K562 (cell line): ENCODE data around the gene DNASE1L1. TPM values are rescaled to one million over a fixed set of nuclear protein-coding genes. Genes with fewer than 3 reads are reported as not detected.

Experiments
- ARID1B ChIP-seq: fragments of 450-650 bp; IDR thresholded peaks from 2 replicates; pipeline ENCODE4 v1.6.1; 2016; ENCODE audit warnings: antibody characterized with exemption, mild to moderate bottlenecking, inconsistent platforms
- CBX8 ChIP-seq: fragments of 200-600 bp; sonication (generic); IDR thresholded peaks from 2 replicates; pipeline ENCODE4 v1.6.1; 2012; ENCODE audit warnings: borderline replicate concordance, mixed run types, low read depth, mild to moderate bottlenecking, moderate library complexity, mixed read lengths, low read length, control low read depth, inconsistent platforms; ENCODE audit not compliant: poor library complexity, severe bottlenecking; ENCODE audit errors: extremely low read depth
- E2F3 ChIP-seq: fragments of 250-450 bp; sonication (Bioruptor Pico); IDR thresholded peaks from 2 replicates; pipeline ENCODE4 v1.4.0; 2020; ENCODE audit warnings: mild to moderate bottlenecking
- GMEB1 ChIP-seq: fragments of 250-450 bp; sonication (Bioruptor Pico); IDR thresholded peaks from 2 replicates; pipeline ENCODE4 v1.4.0; 2020; ENCODE audit warnings: mild to moderate bottlenecking
- KDM5B ChIP-seq: fragments of 200-600 bp; sonication (generic); IDR thresholded peaks from 2 replicates; pipeline ENCODE4 v1.6.1; 2012; ENCODE audit warnings: low read depth, mild to moderate bottlenecking, moderate library complexity, low read length, control low read depth, inconsistent platforms; ENCODE audit not compliant: insufficient replicate concordance
- MEF2A ChIP-seq: IDR thresholded peaks from 2 replicates; pipeline ENCODE4 v1.6.1; 2011; ENCODE audit warnings: low read depth, mild to moderate bottlenecking, low read length, moderate library complexity; ENCODE audit not compliant: control insufficient read depth
- PHTF2 ChIP-seq: fragments of 250-450 bp; sonication (Bioruptor Pico); IDR thresholded peaks from 2 replicates; pipeline ENCODE4 v1.5.0; 2021; ENCODE audit warnings: mild to moderate bottlenecking
- POLR2B ChIP-seq: fragments of 450-650 bp; IDR thresholded peaks from 2 replicates; pipeline ENCODE4 v1.6.1; 2018; ENCODE audit warnings: low read depth; ENCODE audit not compliant: partially characterized antibody
- RBM39 ChIP-seq: fragments of 200-400 bp; formaldehyde crosslinking; optimal IDR thresholded peaks from 2 replicates; pipeline ENCODE3; 2018; ENCODE audit warnings: low read depth, low read length
- SMARCB1 ChIP-seq: IDR thresholded peaks from 2 replicates; pipeline ENCODE4 v1.6.1; 2011; ENCODE audit warnings: improper control_type of control experiment, low read depth; ENCODE audit not compliant: insufficient read length
- SRSF9 ChIP-seq: fragments of 200-400 bp; formaldehyde crosslinking; IDR thresholded peaks from 2 replicates; pipeline ENCODE4 v1.6.1; 2017; ENCODE audit warnings: low read depth, low read length, borderline replicate concordance
- TCF7L2 ChIP-seq: fragments of 150-350 bp; IDR thresholded peaks from 2 replicates; pipeline ENCODE4 v1.6.1; 2016; ENCODE audit warnings: low read depth, mild to moderate bottlenecking, low read length, moderate library complexity
- TRIM24 ChIP-seq, 2 experiments: fragments of 450-650 bp; IDR thresholded peaks; 2 replicates each; pipeline ENCODE4 v1.6.1; 2016
- ZKSCAN8 ChIP-seq: fragments of 200-800 bp; sonication (Bioruptor generic); IDR thresholded peaks from 2 replicates; pipeline ENCODE4 v1.6.1; 2016; ENCODE audit warnings: missing genetic modification characterization, missing compliant biosample characterization
- ZMIZ1 ChIP-seq, 2 experiments: fragments of 150-350 bp in 1 of 2; IDR thresholded peaks; 2 replicates each; pipeline ENCODE4 v1.6.1; 2012 to 2016; ENCODE audit warnings: low read depth in 2 of 2, low read length in 2 of 2, mild to moderate bottlenecking in 1 of 2, moderate library complexity in 1 of 2
- ZNF311 ChIP-seq: fragments of 250-450 bp; sonication (Bioruptor Pico); IDR thresholded peaks from 2 replicates; pipeline ENCODE4 v1.4.0; 2020; ENCODE audit warnings: mild to moderate bottlenecking, moderate library complexity
- ZNF347 ChIP-seq: fragments of 450-650 bp; formaldehyde crosslinking; IDR thresholded peaks from 2 replicates; pipeline ENCODE4 v1.4.0; 2020; ENCODE audit warnings: low read depth, mild to moderate bottlenecking, moderate library complexity
- ZNF76 ChIP-seq: fragments of 250-450 bp; sonication (Bioruptor Pico); IDR thresholded peaks from 2 replicates; pipeline ENCODE4 v1.4.0; 2020; ENCODE audit warnings: mild to moderate bottlenecking, moderate library complexity, borderline replicate concordance
- ZZZ3 ChIP-seq: fragments of 450-650 bp; IDR thresholded peaks from 2 replicates; pipeline ENCODE4 v1.6.1; 2016; ENCODE audit warnings: antibody characterized with exemption, mild to moderate bottlenecking, moderate library complexity
- polyA plus RNA-seq, 8 experiments: library from polyadenylated mRNA; depleted of rRNA in 4 of 8; stranded (reverse) in 5 of 8; unstranded in 3 of 8; fragments of >200 nt; fragmentation: Nextera tagmentation in 2 of 8; fragmentation: Illumina TruSeq in 1 of 8; extraction: Ambion mirVana in 2 of 8; extraction: Trizol in 1 of 8; gene quantifications; 2 replicates each; pipeline versions ENCODE4 v1.2.1 to v1.2.3, GENCODE V29; 2011 to 2014; ENCODE audit warnings: inconsistent platforms in 1 of 8, missing spikeins in 1 of 8
- total RNA-seq, 7 experiments: library from RNA; depleted of rRNA in 6 of 7; stranded (reverse); fragments of >200 nt in 6 of 7; fragmentation: Illumina TruSeq in 2 of 7; extraction: Trizol in 2 of 7; gene quantifications; 2 replicates each; pipeline versions ENCODE4 v1.2.1 to v1.2.3, GENCODE V29; 2011 to 2021; ENCODE audit warnings: low replicate concordance in 1 of 7
- TF ChIP-seq, protein P1 (sequence below): fragments of 250-450 bp; sonication (Bioruptor Pico); IDR thresholded peaks from 2 replicates; pipeline ENCODE4 v1.8.0; 2022; ENCODE audit warnings: inconsistent platforms, mild to moderate bottlenecking, moderate library complexity, borderline replicate concordance

Gene DNASE1L1
- total and polyA plus RNA-seq, 9 of the 15 experiments (the other 6 are each of a cell fraction or from before 2014, with no cell fraction given), result 0.73 to 12.6 (median 7.9) TPM

GRCh38 chrX:154378799-154379568 is 30.1 kb downstream of the DNASE1L1 start, which contains the start of gene EMD (continued):
- TF ChIP-seq ZZZ3 (no peak), SRSF9 (no peak), ZNF347 (CRISPR knock-in tag) (no peak), ARID1B (no peak), TCF7L2 (no peak), POLR2B (peak; percentile 49), SMARCB1 (no peak), ZKSCAN8 (no peak), GMEB1 (CRISPR knock-in tag) (peak; percentile 65), TRIM24 (IDR thresholded peaks at IDR 0.05) (peak in 1 of 2 experiments; percentile 62; a peak in 1 of 4 replicates), RBM39 (no peak), KDM5B (peak; percentile 60), ZMIZ1 (IDR thresholded peaks at IDR 0.05; ENCODE audit: low read depth in 2 of 2, low read length in 2 of 2) (no peak), ZNF311 (CRISPR knock-in tag) (no peak), E2F3 (CRISPR knock-in tag) (no peak), ZNF76 (CRISPR knock-in tag) (no peak), PHTF2 (CRISPR knock-in tag) (no peak), MEF2A (no peak), CBX8 (no peak)
- TF ChIP-seq, protein P1, sequence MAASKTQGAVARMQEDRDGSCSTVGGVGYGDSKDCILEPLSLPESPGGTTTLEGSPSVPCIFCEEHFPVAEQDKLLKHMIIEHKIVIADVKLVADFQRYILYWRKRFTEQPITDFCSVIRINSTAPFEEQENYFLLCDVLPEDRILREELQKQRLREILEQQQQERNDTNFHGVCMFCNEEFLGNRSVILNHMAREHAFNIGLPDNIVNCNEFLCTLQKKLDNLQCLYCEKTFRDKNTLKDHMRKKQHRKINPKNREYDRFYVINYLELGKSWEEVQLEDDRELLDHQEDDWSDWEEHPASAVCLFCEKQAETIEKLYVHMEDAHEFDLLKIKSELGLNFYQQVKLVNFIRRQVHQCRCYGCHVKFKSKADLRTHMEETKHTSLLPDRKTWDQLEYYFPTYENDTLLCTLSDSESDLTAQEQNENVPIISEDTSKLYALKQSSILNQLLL, result no peak
